T-helper 2 cell treated with Interferon-gamma antibody and Interleukin-4, amounts not matched to agents 5 μg/mL and 100 μg/mL, for 36 hours (primary cell): Measurements from ENCODE around the gene ARMC6.
"Not testable (repeated sequence)": the region's sequence is repeated elsewhere in the genome, so short reads cannot be mapped to it uniquely, and the experiment has no call there.

Experiments used
- DNase-seq: peaks from one replicate; pipeline ENCODE4 v3.0.0; 2021; ENCODE audit warnings: low spot score
- H3K27ac Mint-ChIP-seq: one replicate; pipeline ENCODE4 v1.8.0; 2021; ENCODE audit warnings: mild to moderate bottlenecking, mixed read lengths
- H3K27me3 Mint-ChIP-seq: one replicate; pipeline ENCODE4 v1.8.0; 2021; ENCODE audit warnings: low read depth, mixed read lengths
- H3K36me3 Mint-ChIP-seq: one replicate; pipeline ENCODE4 v1.8.0; 2021; ENCODE audit warnings: low read depth, mixed read lengths
- H3K4me1 Mint-ChIP-seq: one replicate; pipeline ENCODE4 v1.8.0; 2021; ENCODE audit warnings: low read depth, mixed read lengths
- H3K4me3 Mint-ChIP-seq: one replicate; pipeline ENCODE4 v1.8.0; 2022; ENCODE audit warnings: mild to moderate bottlenecking, moderate library complexity, mixed read lengths
- H3K9me3 Mint-ChIP-seq: one replicate; pipeline ENCODE4 v1.8.0; 2021; ENCODE audit warnings: mixed read lengths

Gene ARMC6

GRCh38 chr19:19087676-19088075, 54.3 kb downstream of the ARMC6 start:
- Mint-ChIP-seq H3K27ac (no peak overlapping the region), H3K36me3 (peaks cover 2% of the 10 kb centered on the region), H3K27me3 (no peaks in the 10 kb centered on the region), H3K4me3 (no peak overlapping the region), H3K9me3 (no peaks in the 10 kb centered on the region), H3K4me1 (no peaks in the 10 kb centered on the region)
- DNase-seq: no peak

GRCh38 chr19:19094513-19094912, 61.1 kb downstream of the ARMC6 start:
- H3K36me3 Mint-ChIP-seq: no peaks in the 10 kb centered on the region
- H3K27ac Mint-ChIP-seq: no peak overlapping the region
- DNase-seq: no peak

GRCh38 chr19:19095691-19096090, 62.3 kb downstream of the ARMC6 start:
- DNase-seq: no peak
- Mint-ChIP-seq H3K36me3 (no peaks in the 10 kb centered on the region), H3K27me3 (no peaks in the 10 kb centered on the region)

More at GRCh38 chr19:19094513-19094912, 61.1 kb downstream of the ARMC6 start:
- Mint-ChIP-seq H3K4me1 (no peaks in the 10 kb centered on the region), H3K9me3 (no peaks in the 10 kb centered on the region), H3K27me3 (no peaks in the 10 kb centered on the region), H3K4me3 (no peak overlapping the region)

GRCh38 chr19:19096641-19097627, 63.5 kb downstream of the ARMC6 start:
- Mint-ChIP-seq H3K4me1 (no peaks in the 10 kb centered on the region), H3K4me3 (no peak overlapping the region), H3K27ac (no peak overlapping the region), H3K9me3 (no peaks in the 10 kb centered on the region), H3K36me3 (no peaks in the 10 kb centered on the region), H3K27me3 (no peaks in the 10 kb centered on the region)
- DNase-seq: no peak

More at GRCh38 chr19:19095691-19096090, 62.3 kb downstream of the ARMC6 start:
- Mint-ChIP-seq H3K27ac (no peak overlapping the region), H3K9me3 (no peaks in the 10 kb centered on the region), H3K4me1 (no peaks in the 10 kb centered on the region), H3K4me3 (no peak overlapping the region)

DNA sequence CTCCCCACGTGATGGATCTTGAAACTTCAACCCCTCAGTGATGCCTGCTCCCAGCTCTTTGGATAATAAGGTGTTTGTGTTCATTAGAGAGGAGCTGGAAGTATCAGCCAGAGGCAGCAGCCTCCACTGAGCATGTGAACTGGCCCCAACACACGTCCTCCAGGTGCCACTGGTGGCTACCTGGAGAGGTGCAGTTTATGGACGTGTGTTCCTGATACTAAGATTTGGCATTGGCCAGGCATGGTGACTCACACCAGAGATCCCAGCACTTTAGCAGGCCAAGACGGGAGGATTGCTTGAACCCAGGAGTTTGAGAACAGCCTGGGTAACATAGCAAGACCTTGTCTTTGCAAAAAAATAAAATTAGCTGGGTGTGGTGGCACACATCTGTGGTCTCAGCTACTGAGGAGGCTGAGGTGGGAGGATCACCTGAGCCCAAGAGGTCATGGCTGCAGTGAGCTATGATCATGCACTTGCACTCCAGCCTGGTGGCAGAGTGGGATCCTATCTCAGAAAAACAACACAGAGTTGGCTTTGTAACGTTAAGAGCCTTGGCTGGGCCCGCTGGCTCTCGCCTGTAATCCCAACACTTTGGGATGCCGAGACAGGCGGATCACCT, 64.8 kb downstream of the ARMC6 start:
- no peak overlapping the region for H3K4me3 Mint-ChIP-seq
- no peaks in the 10 kb centered on the region for H3K36me3 Mint-ChIP-seq
- no peaks in the 10 kb centered on the region for H3K9me3 Mint-ChIP-seq
- no peak overlapping the region for H3K27ac Mint-ChIP-seq
- no peaks in the 10 kb centered on the region for H3K4me1 Mint-ChIP-seq
- no peaks in the 10 kb centered on the region for H3K27me3 Mint-ChIP-seq
- DNase-seq: no peak

GRCh38 chr19:19098703-19099632, 65.6 kb downstream of the ARMC6 start:
- Mint-ChIP-seq H3K36me3 (no peaks in the 10 kb centered on the region), H3K4me1 (no peaks in the 10 kb centered on the region), H3K4me3 (no peak overlapping the region), H3K9me3 (no peaks in the 10 kb centered on the region), H3K27me3 (no peaks in the 10 kb centered on the region), H3K27ac (no peak overlapping the region)
- DNase-seq: no peak

GRCh38 chr19:19101540-19101939, 68.1 kb downstream of the ARMC6 start:
- Mint-ChIP-seq H3K4me3 (no peak overlapping the region), H3K27me3 (no peaks in the 10 kb centered on the region), H3K4me1 (no peaks in the 10 kb centered on the region), H3K27ac (no peak overlapping the region), H3K36me3 (no peaks in the 10 kb centered on the region), H3K9me3 (no peaks in the 10 kb centered on the region)
- no peak for DNase-seq

DNA sequence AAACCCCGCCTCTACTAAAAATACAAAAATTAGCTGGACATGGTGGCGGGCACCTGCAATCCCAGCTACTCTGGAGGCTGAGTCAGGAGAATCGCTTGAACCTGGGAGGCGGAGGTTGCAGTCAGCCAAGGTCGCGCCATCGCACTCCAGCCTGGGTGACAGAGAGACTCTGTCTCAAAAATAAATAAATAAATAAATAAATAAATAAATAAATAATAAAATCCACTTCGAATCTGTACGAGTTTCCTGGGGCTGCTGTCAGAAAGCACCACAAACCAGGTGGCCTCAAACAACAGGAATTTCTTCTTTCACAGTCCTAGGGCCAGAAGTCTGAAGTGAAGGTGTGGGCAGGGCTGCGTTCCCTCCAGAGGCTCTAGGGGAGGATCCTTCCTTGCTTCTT, 69.2 kb downstream of the ARMC6 start:
- H3K9me3 Mint-ChIP-seq, H3K27ac Mint-ChIP-seq, H3K36me3 Mint-ChIP-seq, H3K4me1 Mint-ChIP-seq, DNase-seq, H3K4me3 Mint-ChIP-seq, H3K27me3 Mint-ChIP-seq: not testable (repeated sequence)

- Mint-ChIP-seq H3K4me1 (no peaks in the 10 kb centered on the region), H3K27ac (no peak overlapping the region), H3K9me3 (no peaks in the 10 kb centered on the region), H3K36me3 (no peaks in the 10 kb centered on the region), H3K4me3 (no peak overlapping the region), H3K27me3 (no peaks in the 10 kb centered on the region)
- DNase-seq: no peak
Measured at GRCh38 chr19:19103167-19103566, 69.8 kb downstream of the ARMC6 start.

DNA sequence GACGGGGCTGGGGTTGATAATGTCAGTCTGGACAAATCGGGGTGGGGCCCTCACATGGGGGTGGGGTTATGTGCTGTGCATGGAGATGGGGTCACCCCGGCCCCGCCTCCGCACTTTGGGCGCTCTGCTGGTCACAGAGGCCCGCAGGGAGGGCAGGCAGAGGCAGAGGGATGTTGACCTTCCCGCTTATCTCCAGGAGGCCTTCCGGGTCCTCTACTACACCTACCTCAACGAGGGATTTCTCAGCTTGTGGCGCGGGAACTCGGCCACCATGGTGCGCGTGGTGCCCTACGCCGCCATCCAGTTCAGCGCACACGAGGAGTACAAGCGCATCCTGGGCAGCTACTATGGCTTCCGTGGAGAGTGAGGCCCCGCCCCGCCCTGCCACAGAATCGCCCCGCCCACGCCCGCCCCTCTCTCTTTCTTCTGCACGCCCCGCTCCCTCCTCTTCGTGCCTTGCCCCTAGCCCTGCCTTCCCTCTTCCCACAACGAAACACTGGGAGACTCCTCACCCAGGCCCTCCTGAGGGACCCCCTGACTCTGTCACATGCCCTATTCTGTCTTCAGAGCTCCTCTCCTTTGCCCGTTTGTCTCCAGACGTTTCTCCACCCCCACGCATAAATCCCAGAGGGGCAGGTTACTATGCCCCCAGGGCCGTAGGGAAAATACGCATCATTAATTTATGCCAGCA, 72.1 kb downstream of the ARMC6 start:
- DNase-seq: no peak
- Mint-ChIP-seq H3K27ac (no peak overlapping the region), H3K4me3 (no peak overlapping the region), H3K36me3 (no peaks in the 10 kb centered on the region), H3K27me3 (no peaks in the 10 kb centered on the region), H3K9me3 (no peaks in the 10 kb centered on the region), H3K4me1 (no peaks in the 10 kb centered on the region)

- no peak overlapping the region for H3K4me3 Mint-ChIP-seq
- H3K27me3 Mint-ChIP-seq: no peaks in the 10 kb centered on the region
- no peak for DNase-seq
- H3K4me1 Mint-ChIP-seq: no peaks in the 10 kb centered on the region
- no peaks in the 10 kb centered on the region for H3K36me3 Mint-ChIP-seq
- H3K27ac Mint-ChIP-seq: no peak overlapping the region
- no peaks in the 10 kb centered on the region for H3K9me3 Mint-ChIP-seq
Measured at GRCh38 chr19:19106056-19106551, 72.7 kb downstream of the ARMC6 start.

- not testable (repeated sequence) for H3K36me3 Mint-ChIP-seq, DNase-seq, H3K27me3 Mint-ChIP-seq, H3K27ac Mint-ChIP-seq, H3K9me3 Mint-ChIP-seq, H3K4me1 Mint-ChIP-seq, H3K4me3 Mint-ChIP-seq
Measured at GRCh38 chr19:19106938-19107337, 73.5 kb downstream of the ARMC6 start.

GRCh38 chr19:19107654-19108053, 74.3 kb downstream of the ARMC6 start:
- Mint-ChIP-seq H3K4me3 (no peak overlapping the region), H3K4me1 (no peaks in the 10 kb centered on the region), H3K36me3 (no peaks in the 10 kb centered on the region), H3K27me3 (no peaks in the 10 kb centered on the region), H3K9me3 (no peaks in the 10 kb centered on the region), H3K27ac (no peak overlapping the region)
- DNase-seq: no peak
